ENCODE measurements around the gene ZNRF3.

ZNRF3 gene

GRCh38 chr22:28955817-28956216 lies 72.4 kb downstream of the ZNRF3 start:
- peak; percentile 60 to 73 for DNase-seq

DNA sequence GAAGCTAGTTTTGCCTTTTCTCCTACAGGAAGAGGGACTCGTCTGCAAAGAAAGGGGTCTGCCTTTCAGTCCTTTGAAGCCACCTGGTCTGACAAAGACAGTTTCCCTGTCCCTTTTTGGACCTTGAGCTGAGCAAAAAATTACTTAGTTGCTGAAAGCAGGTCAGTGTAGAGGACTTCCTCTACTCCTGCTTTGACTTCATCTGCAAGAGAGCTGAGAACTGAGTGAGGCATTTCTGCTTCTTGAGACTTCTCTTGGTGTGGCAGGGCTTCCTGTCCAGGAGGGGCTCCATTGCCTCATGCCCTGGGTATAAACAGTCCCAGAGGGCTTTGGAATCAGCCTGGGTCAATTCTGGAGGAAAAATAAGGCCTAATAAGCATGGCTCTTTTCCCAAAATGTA lies 73.1 kb downstream of the ZNRF3 start:
- no peak for DNase-seq

DNA sequence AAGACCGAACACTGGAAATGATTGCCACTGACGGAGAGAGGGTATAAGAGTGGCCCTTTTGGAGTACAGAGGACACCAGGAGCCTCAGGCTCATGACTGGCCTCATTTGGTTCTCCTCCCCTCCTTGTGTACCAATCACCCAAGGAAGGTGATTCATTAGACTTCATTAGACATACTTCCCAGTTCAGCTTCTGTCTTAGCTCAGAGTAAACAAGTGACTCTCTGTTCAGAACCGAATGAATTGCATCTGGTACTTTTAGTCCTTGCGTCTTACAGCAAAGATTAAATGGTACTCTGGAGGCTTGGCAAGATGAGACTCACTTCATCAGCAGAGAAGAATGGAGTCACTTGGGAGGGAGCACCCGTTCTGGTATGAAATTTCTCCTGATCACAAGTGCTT lies 75.2 kb downstream of the ZNRF3 start:
- no peak for DNase-seq

DNA sequence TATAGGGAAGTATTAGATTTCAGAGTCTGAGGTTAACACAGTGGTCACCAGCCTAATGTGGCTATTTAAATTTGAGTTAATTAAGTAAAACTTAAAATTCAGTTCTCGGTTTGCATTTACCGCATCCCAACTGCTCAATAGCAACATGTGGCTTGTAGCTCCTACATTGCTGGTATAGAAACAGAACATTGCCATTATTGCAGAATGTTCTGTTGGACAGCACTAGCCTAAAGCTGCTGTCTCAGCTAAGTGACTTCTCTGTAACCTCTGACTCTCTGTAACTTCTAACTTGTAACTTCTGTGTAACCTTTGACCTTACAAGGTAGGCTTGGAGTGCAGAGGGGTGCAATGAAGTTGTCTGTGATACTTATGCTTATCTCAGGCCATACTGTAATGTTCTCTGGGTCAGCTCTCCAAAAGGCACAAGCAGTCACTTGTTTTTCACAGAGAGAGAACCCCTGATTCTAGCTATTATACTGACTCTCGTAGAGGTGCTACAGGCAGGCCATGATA lies 78.7 kb downstream of the ZNRF3 start:
- DNase-seq, result no peak

DNA sequence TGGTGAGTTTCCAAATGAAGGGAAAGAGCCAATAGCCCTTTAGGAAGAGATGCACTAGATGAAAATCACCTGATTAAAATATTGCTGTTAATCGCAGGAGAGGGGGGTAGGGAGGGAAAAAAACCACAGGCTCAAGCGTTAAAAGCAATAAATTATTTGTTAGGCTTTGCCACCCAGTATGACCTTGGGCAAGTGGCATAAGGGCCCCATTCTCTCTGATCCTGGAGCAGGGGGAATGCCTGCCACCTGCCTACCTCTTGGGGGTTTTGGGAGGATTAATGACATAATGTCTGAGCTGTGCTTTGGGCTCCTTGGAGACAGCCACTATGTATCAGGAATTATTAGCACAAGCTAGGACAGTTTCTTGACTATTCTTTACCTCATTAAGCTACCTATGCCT lies 80.0 kb downstream of the ZNRF3 start:
- no peak for DNase-seq

GRCh38 chr22:28967163-28967665 lies 83.8 kb downstream of the ZNRF3 start:
- no peak for DNase-seq

- no peak for DNase-seq
Observed at GRCh38 chr22:28967969-28968368, 84.6 kb downstream of the ZNRF3 start.

DNA sequence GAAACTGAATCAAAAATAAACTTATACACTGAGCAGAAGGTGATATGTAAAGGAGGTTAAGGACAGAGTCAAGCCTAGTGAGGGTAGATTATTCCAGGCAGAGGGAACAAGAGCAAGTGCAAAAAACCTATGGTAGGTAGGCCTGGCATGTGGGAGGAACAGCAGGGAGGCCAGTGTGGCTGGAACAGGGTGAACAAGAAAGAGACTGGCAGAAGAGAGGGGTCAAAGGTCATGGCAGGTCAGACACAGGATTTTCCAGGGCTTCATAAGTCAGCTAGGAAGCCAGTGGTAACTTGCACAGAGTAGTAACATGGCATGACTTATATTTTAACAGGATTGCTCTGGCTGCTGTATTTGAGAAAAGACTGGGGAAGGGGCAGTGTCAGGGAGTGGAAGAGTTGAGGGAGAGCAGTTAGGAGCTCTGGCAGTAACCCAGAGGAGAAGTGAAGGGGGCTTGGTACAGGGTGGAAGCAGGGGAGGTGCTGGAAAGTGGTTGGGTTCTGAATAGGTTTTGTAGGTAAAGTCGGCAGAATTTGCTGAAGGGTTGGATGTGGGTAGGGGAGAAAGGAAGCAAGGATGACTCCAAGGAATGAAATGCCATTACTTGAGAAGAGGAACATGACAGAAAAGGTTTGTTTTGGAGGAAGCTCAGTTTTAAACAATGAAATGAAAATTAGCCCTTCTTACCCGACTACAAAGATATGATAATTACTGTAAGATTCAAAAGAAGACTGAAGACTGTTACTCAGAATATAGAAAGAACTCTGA lies 86.2 kb downstream of the ZNRF3 start:
- no peak for DNase-seq

- DNase-seq, result no peak
Observed at GRCh38 chr22:28973352-28973751, 90.0 kb downstream of the ZNRF3 start.

GRCh38 chr22:28977060-28977459 lies 93.7 kb downstream of the ZNRF3 start:
- no peak for DNase-seq

DNA sequence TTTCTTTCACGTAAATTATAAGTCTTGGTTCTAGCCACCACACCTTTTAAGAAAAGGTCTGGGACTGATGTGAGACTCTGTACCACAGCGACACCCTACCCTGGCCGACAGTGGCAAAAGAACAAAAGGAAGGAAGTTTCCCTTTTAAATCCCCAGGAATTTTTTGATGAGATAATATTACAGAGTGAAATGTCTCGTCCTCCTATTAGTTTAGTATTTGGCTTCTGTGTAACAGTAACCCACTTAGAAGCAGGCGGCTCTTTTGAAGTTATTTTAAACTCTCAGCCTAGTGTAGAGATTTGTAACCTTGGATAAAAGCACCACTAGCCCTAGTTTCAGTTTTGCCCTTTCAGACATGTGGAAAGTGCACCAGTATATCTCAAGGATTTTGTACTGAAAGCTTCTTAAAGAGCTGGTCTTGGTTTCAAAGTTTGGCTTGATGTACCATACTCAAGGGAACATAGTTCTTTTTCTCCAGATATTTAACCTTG lies 94.2 kb downstream of the ZNRF3 start:
- DNase-seq, result no peak

DNA sequence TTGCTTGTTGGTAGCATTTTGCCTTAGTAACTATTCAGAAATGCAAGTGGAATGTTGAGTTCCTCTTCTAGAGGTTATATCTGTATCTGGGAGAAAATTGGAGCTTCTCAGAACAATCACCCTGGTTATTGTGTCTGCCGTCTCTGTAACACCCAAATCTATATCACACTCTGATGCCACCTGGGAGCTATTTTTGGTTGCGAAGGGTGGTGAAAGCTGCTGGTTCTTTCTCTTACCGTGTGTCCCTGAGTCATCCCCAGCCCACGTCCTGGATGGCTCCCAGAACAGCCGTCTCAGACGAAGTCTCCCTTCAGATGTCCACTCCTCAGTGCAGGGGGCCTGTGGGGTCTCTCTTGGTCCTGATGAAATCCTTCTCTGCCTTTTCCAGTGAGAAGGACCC lies 94.8 kb downstream of the ZNRF3 start:
- DNase-seq, result no peak

GRCh38 chr22:28978863-28979796 lies 95.8 kb downstream of the ZNRF3 start:
- no peak for DNase-seq

GRCh38 chr22:28980326-28980725 lies 97.0 kb downstream of the ZNRF3 start:
- no peak for DNase-seq

DNA sequence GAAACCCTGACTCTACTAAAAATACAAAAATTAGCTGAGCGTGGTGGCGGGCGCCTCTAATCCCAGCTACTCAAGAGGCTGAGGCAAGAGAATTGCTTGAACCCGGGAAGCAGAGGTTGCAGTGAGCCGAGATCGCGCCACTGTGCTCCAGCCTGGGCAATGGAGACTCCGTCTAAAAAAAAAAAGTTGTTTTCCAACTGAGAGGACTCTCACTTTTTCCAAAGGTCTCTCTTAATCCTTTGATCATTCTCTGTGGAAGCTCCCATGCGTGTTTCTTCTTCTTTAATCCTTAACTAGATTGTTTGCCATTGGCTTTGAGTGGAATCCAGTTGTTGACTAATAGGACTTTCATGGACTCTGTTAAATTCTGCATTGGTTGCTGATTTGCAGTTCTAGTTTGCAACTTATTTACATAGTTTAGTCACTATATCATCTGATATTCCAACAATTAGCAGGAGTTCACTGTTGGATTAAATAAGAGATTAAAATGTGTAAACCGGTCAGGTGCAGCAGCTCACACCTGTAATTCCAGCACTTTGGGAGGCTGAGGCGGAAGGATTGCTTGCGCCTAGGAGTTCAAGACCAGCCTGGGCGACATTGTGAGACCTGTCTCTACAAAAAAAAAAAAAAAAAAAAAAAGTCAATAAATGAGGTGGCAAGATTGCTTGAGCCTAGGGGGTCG lies 98.6 kb downstream of the ZNRF3 start:
- DNase-seq, result no peak

DNA sequence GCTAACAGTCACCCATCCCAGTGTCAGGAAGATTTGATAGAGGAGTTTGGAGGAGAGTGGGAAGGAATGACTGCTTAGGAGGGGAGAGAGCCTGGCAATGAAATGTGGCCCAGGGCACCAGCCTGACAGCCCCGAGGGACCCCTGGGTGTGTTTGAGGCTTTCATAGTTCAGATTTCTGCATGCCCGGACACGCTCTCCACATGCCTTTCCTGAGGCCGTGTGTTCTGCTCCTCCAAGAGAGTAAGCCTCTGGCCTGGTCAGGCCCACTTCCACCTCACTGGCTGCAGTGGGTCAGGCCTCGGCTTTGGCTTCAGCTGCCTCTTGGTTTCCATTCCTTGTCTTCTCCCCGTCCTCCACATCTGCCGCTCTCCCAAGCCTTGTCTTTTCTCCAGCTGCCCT lies 99.8 kb downstream of the ZNRF3 start:
- DNase-seq, result no peak

- DNase-seq, result no peak
Observed at GRCh38 chr22:28983788-28984441, 100.5 kb downstream of the ZNRF3 start.

DNA sequence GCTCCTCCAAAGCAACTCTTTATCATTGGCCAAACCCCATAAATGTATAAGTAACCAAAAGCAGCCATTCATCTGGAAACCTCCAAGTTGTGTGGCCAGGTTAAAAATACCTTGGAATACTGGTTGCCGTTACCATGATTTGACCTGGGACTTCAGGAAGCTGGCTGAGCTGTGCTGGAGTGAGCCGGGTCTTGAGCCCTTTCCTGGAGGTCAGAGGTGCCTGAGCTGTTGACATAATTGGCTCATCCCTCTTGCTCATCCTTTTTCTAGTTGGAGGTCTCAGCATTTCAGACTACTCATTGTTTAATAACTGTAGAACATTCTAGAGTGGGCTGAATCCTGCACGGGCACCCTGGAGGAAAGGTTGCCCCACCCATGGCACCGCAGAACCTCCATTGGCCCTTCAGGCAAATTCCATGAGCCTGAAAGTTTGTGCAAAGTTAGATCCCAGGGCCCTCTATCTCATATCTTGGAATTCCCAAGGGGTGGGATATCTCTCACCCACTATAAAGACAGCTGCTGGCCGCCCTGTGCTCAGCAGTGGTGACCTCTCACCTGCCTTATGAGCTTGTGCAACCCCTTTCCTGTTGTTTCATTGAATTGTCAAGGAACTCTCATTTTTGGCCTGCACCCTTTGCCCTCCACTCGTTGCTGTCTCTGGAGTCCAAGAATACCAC lies 101.2 kb downstream of the ZNRF3 start:
- DNase-seq, result no peak

GRCh38 chr22:28985581-28986290 lies 102.4 kb downstream of the ZNRF3 start:
- DNase-seq, result no peak

DNA sequence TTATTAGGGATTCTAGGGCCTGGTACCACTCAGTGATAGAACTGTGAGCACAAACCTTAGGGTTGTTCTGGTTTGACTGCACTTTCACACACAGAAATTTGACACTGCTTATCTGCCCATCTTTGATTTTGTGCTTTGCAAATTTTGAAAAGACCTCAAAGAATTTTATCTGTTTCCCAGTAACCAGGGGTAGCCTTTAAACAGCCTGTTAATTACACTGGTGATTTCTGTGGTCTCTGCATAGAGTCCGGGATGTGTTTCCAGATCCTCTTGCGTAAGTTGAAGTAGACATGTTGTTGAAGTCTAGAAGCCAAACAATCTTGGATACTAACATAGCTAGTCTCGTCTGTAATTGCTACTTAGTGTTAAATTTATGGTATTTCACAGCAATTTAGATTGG lies 103.0 kb downstream of the ZNRF3 start:
- DNase-seq, result no peak

DNA sequence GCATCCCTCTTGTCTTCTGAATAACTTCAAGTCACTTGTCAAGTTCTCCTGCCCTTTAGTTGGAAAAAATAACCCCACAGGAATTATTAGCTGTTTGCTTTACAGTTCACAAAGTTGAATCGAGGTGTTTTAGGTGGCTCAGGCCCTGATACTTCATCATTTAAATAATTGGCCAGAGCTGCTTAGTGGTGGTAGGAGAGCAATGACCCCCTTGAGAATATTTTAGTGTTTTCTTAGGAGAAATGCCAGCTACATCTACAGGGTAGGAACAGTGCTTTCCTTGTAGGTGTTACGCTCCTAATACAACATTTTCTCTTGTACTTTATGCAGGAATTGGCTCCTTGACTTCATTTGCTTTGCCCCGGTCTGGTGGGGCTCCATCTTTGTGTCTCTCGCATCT lies 105.1 kb downstream of the ZNRF3 start:
- no peak for DNase-seq
